Measurements from ENCODE around the gene NR2E1.

DNA sequence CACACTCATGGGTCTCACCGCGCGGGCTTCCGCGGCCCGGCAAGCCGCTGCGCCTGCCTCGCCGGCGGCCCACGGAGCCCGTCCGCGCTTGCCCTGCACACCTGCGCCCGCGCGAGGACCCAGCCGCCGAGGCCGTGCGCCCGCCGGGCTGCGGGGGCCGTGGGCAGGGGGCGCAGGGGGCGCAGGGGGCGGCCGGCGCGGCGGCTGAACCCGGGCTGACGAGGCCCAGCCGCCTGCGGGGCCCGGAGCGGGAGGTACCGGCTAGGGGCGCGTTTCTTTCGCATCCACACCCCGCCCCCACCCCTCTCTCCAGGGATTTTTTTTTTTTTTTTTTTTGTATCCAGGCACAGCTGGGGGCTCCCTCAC, 47.5 kb upstream of the NR2E1 start:
- TF ChIP-seq, protein P1, sequence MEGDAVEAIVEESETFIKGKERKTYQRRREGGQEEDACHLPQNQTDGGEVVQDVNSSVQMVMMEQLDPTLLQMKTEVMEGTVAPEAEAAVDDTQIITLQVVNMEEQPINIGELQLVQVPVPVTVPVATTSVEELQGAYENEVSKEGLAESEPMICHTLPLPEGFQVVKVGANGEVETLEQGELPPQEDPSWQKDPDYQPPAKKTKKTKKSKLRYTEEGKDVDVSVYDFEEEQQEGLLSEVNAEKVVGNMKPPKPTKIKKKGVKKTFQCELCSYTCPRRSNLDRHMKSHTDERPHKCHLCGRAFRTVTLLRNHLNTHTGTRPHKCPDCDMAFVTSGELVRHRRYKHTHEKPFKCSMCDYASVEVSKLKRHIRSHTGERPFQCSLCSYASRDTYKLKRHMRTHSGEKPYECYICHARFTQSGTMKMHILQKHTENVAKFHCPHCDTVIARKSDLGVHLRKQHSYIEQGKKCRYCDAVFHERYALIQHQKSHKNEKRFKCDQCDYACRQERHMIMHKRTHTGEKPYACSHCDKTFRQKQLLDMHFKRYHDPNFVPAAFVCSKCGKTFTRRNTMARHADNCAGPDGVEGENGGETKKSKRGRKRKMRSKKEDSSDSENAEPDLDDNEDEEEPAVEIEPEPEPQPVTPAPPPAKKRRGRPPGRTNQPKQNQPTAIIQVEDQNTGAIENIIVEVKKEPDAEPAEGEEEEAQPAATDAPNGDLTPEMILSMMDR (conservative IDR thresholded peaks at IDR 0.05; ENCODE audit: low read length): no peak
- no peak for TF ChIP-seq EZH2phosphoT487 (IDR thresholded peaks at IDR 0.05; ENCODE audit: borderline replicate concordance)
